Measurements from ENCODE around the gene CD9. TPM values are rescaled to one million over a fixed set of nuclear protein-coding genes. Genes with fewer than 3 reads are reported as not detected.
"Not testable (repeated sequence)": the region's sequence is repeated elsewhere in the genome, so short reads cannot be mapped to it uniquely, and the experiment has no call there.

CD9 gene
- polyA plus RNA-seq, 1 donor, result 45.9 TPM

GRCh38 chr12:6199531-6200255 lies 507 bp upstream of the CD9 start:
- DNase-seq, result no peak

DNA sequence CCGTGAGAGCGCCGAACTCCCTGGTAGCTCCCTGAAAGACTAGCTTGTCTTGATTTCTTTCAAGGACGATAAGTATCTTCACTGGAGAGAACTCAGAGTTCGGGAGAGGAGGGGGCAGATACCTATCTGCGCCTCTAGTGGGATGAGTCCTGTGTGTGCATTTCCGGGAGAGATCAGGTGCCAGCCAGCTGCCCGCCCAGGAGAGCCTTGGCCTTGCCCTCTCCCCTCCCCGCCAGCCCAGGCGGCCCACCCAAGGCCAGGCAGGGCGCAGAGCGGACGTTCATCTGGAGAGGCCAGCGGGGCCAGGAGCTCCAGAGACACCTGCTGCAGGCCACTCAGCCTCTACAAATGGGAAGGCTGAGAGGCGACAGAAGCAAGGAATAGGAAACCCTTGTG lies 1.0 kb downstream of the CD9 start:
- no peak for DNase-seq

DNA sequence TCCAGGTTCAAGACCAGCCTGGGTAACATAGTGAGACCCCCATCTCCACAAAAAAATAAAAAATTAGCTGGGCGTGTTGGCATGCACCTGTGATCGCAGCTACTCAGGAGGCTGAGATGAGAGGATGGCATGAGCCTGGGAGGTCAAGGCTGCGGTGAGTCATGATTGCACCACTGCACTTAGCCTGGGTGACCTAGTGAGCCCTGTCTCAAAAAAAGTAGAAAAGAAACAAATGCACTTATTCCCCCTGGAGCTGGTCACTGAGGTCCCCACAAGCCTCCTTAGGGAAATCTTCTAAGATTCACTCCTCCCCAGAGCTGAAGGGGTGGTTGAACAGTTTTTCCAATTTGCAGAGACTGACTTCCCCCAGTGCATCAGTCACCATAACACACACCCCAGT lies 1.6 kb downstream of the CD9 start:
- DNase-seq, result no peak

- no peak for DNase-seq
Measured at GRCh38 chr12:6202304-6202703, 2.1 kb downstream of the CD9 start.

DNA sequence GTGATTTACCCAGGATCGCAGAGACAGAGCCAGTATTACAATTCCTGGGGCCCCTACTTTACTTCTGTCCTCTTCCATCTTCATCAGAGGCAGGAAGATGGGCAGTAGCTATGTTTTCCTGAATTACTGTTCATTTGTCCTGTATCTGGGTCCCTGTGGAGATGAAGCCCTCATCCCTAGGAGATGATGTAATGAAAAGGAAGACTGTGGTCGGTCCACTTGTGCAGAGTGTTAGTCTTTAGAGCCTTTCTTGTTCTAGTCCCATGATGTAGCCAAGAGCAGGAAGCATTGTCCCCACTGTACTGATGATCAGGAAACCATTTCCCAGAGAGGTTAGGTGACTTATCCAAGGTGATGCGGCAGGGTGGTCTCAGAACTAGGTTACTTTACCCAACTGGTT lies 2.6 kb downstream of the CD9 start:
- no peak for DNase-seq

DNA sequence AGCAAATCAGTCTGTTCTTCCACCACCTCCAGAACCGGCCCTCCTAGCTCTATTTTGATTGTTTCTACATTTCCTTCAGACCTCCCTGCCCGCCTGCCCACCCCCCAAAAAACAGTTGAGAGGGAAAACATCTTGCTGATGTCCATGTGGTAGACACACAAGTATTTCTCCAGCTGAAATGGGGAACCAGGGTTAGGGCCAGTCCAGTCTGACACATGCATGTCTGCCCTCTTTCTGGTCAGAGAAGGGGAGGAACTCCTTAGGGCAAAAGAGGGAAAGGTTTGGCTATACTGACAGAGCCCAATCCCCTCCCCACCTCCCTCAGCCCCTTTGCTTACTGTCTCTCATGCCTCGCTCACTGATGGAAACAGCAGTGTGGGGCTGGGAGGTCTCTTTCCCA lies 3.4 kb downstream of the CD9 start:
- no peak for DNase-seq

GRCh38 chr12:6204533-6205143 lies 4.4 kb downstream of the CD9 start:
- no peak for DNase-seq

GRCh38 chr12:6205144-6205539 lies 4.9 kb downstream of the CD9 start:
- DNase-seq, result no peak

DNA sequence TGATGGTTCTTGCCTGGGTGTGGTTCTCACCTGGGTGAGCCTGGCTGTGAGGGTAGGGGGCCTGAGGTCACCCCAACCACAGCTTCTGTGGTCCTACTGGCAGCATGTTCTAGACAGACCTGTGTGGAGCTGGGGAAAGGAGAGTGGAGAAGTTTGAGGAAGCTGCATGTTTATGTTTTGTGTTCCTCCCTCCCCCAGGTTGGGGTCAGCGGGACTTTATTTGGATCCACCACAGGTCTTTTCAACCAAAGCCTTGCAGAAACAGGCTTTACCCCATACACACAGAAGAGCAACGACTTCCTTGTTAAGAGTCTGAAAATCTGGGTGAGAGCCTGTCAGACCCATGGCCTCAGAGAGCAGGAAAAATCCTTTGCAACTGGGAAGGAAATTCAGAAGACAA lies 5.6 kb downstream of the CD9 start:
- no peak for DNase-seq

DNA sequence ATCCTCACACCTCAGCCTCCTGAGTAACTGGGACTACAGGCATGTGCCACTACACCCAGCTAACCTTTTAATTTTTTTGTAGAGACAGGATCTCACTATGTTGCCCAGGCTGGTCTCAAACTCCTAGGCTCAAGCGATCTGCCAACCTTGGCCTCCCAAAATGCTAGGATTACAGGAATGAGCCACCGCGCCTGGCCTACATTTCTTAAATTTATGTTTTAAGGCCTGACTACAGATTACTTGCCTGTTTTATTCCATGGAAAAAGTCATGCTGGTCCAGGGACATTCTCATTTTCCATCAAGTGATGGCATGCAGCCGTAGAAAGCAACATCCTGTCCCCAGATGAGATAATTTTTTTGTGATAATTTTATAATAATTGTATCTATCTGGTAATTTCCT lies 6.1 kb downstream of the CD9 start:
- DNase-seq, result peak; percentile 84

GRCh38 chr12:6207259-6207925 lies 7.2 kb downstream of the CD9 start:
- no peak for DNase-seq

- no peak for DNase-seq
Measured at GRCh38 chr12:6208130-6208529, 7.9 kb downstream of the CD9 start.

DNA sequence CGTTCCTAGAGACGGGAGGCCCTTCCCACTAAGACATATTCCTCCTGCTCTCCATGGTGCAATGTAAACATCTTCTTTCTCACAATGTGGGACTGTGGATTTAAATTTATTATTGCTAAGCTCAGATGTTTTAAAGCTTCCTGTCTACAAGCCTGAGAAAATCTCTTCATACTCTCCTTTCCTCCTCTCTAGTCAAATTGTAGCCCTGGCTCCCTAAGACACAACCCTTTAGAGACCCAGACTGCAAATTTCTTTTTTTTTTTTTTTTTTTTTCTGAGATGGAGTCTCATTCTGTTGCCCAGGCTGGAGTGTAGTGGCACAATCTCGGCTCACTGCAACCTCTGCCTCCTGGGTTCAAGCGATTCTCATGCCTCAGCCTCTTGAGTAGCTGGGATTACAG lies 9.2 kb downstream of the CD9 start:
- not testable (repeated sequence) for DNase-seq

DNA sequence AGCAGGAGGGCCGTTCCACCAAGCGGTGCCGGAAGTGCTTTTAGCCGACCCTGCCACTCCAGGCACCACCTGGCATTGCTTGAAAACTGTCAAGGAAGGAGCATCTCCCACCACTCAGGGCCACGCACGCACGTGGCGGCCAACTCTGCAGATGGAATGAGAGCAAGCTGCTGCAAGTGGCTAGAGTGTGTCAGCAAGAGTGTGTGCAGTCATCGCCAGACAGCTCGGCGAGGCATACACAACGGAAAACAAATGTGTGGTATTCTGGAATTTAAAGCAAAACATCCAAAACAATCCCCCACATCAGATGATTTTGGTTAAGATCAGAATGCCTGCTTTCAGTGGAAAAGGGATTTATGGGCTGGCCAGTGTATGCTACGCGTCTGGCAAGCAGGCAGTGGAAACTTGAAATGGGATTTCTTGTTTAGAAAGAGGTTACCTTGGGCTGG lies 11.2 kb downstream of the CD9 start:
- DNase-seq, result peak; percentile 85

GRCh38 chr12:6212086-6212485 lies 11.9 kb downstream of the CD9 start:
- no peak for DNase-seq

GRCh38 chr12:6213969-6214368 lies 13.8 kb downstream of the CD9 start:
- DNase-seq, result no peak

GRCh38 chr12:6214633-6215032 lies 14.4 kb downstream of the CD9 start:
- no peak for DNase-seq

- no peak for DNase-seq
Measured at GRCh38 chr12:6215120-6215807, 15.1 kb downstream of the CD9 start.

GRCh38 chr12:6215932-6216494 lies 15.8 kb downstream of the CD9 start:
- no peak for DNase-seq

GRCh38 chr12:6216581-6216980 lies 16.4 kb downstream of the CD9 start:
- DNase-seq, result no peak

GRCh38 chr12:6218347-6218925 lies 18.2 kb downstream of the CD9 start:
- DNase-seq, result no peak

- no peak for DNase-seq
Measured at GRCh38 chr12:6219980-6220379, 19.8 kb downstream of the CD9 start.

DNA sequence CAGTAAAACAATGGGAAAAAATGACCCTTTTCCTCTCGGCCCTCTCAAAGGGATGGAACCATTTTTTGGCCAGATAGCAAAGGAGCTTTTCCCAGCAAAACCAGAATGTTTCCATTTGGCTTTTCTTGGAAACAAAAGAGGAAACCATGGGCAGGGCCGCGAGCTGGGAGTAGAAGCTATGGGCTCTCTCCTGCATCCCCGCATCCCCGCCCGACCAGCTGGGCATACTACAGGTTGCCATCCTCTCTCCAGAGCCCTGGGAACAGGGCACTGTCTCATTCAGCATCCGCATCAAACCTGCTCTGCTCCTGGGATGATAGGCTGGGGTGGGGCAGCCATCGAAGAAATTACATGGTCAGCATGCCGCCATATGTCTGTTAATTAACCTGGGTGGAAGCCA lies 20.9 kb downstream of the CD9 start:
- no peak for DNase-seq
